ENCODE results near the gene MYH3. TPM values are rescaled to one million over a fixed set of nuclear protein-coding genes. Genes with fewer than 3 reads are reported as not detected.

Gene MYH3
- total RNA-seq, 2 donors from 2014 or later: 1.7 to 2.0 TPM

GRCh38 chr17:10661437-10661836 is 4.3 kb upstream of the MYH3 start:
- H3K27me3 Mint-ChIP-seq (ENCODE audit: insufficient read depth): no peaks in the 10 kb centered on the region
- H3K4me1 Mint-ChIP-seq: no peaks in the 10 kb centered on the region
- H3K4me1 ChIP-seq (ENCODE audit: control insufficient read depth, insufficient read depth, low read length): no peaks in the 10 kb centered on the region
- H3K36me3 ChIP-seq (ENCODE audit: control insufficient read depth, insufficient read depth, low read length): no peaks in the 10 kb centered on the region
- no peak for DNase-seq
- no peaks in the 10 kb centered on the region for H3K27me3 ChIP-seq (ENCODE audit: control insufficient read depth, insufficient read depth, low read length, poor library complexity, severe bottlenecking)
- H3K4me3 Mint-ChIP-seq: no peak overlapping the region
- no peaks in the 10 kb centered on the region for H3K36me3 Mint-ChIP-seq (ENCODE audit: low read depth)
- no peak overlapping the region for H3K27ac Mint-ChIP-seq
- H3K4me3 ChIP-seq (ENCODE audit: low read length): no peak overlapping the region
- TF ChIP-seq CTCF (conservative IDR thresholded peaks at IDR 0.05): no peak
- H3K9ac ChIP-seq (ENCODE audit: extremely low read depth, low read length, poor library complexity, severe bottlenecking): no peak overlapping the region
- no peaks in the 10 kb centered on the region for H3K9me3 Mint-ChIP-seq
- H3K9me3 ChIP-seq (ENCODE audit: control insufficient read depth, low read length): no peaks in the 10 kb centered on the region
- 87 to 89% methylated on average over 5 to 10 of the region's 10 CpGs for WGBS, 2 experiments (ENCODE audit: insufficient coverage in 1 of 2, insufficient read length in 1 of 2)
- no peak overlapping the region for H3K27ac ChIP-seq (ENCODE audit: low read depth, low read length)

GRCh38 chr17:10657879-10658278 is 770 bp upstream of the MYH3 start:
- no peaks in the 10 kb centered on the region for H3K4me1 Mint-ChIP-seq
- no peaks in the 10 kb centered on the region for H3K27me3 Mint-ChIP-seq (ENCODE audit: insufficient read depth)
- 89 to 94% methylated on average over 7 to 10 of the region's 10 CpGs for WGBS, 2 experiments (ENCODE audit: insufficient coverage in 1 of 2, insufficient read length in 1 of 2)
- H3K4me3 ChIP-seq (ENCODE audit: low read length): no peak overlapping the region
- no peak for TF ChIP-seq CTCF (conservative IDR thresholded peaks at IDR 0.05)
- H3K9ac ChIP-seq (ENCODE audit: extremely low read depth, low read length, poor library complexity, severe bottlenecking): no peak overlapping the region
- H3K27ac ChIP-seq (ENCODE audit: low read depth, low read length): no peak overlapping the region
- no peaks in the 10 kb centered on the region for H3K4me1 ChIP-seq (ENCODE audit: control insufficient read depth, insufficient read depth, low read length)
- H3K27me3 ChIP-seq (ENCODE audit: control insufficient read depth, insufficient read depth, low read length, poor library complexity, severe bottlenecking): no peaks in the 10 kb centered on the region
- H3K9me3 Mint-ChIP-seq: no peaks in the 10 kb centered on the region
- no peak overlapping the region for H3K27ac Mint-ChIP-seq
- no peaks in the 10 kb centered on the region for H3K9me3 ChIP-seq (ENCODE audit: control insufficient read depth, low read length)
- no peaks in the 10 kb centered on the region for H3K36me3 ChIP-seq (ENCODE audit: control insufficient read depth, insufficient read depth, low read length)
- DNase-seq: no peak
- no peak overlapping the region for H3K4me3 Mint-ChIP-seq
- H3K36me3 Mint-ChIP-seq (ENCODE audit: low read depth): no peaks in the 10 kb centered on the region

- no peaks in the 10 kb centered on the region for H3K36me3 Mint-ChIP-seq (ENCODE audit: low read depth)
- Histone ChIP-seq H3K9me3 (ENCODE audit: control insufficient read depth, low read length) (no peaks in the 10 kb centered on the region), H3K36me3 (ENCODE audit: control insufficient read depth, insufficient read depth, low read length) (no peaks in the 10 kb centered on the region), H3K27ac (ENCODE audit: low read depth, low read length) (no peak overlapping the region), H3K9ac (ENCODE audit: extremely low read depth, low read length, poor library complexity, severe bottlenecking) (no peak overlapping the region), H3K4me3 (ENCODE audit: low read length) (no peak overlapping the region), H3K27me3 (ENCODE audit: control insufficient read depth, insufficient read depth, low read length, poor library complexity, severe bottlenecking) (no peaks in the 10 kb centered on the region), H3K4me1 (ENCODE audit: control insufficient read depth, insufficient read depth, low read length) (no peaks in the 10 kb centered on the region)
- H3K27ac Mint-ChIP-seq: no peak overlapping the region
- 94 to 100% methylated on average over 4 to 5 of the region's 5 CpGs for WGBS, 2 experiments (ENCODE audit: insufficient coverage in 1 of 2, insufficient read length in 1 of 2)
- DNase-seq: no peak
- H3K4me1 Mint-ChIP-seq: no peaks in the 10 kb centered on the region
- TF ChIP-seq CTCF (conservative IDR thresholded peaks at IDR 0.05): no peak
- H3K9me3 Mint-ChIP-seq: no peaks in the 10 kb centered on the region
- H3K4me3 Mint-ChIP-seq: no peak overlapping the region
- H3K27me3 Mint-ChIP-seq (ENCODE audit: insufficient read depth): no peaks in the 10 kb centered on the region
These were observed 3.1 kb downstream of the MYH3 start for GRCh38 chr17:10653987-10654386.
